ENCODE measurements around the gene COL11A2. TPM values are rescaled to one million over a fixed set of nuclear protein-coding genes. Genes with fewer than 3 reads are reported as not detected.
"Not testable (repeated sequence)": the region's sequence is repeated elsewhere in the genome, so short reads cannot be mapped to it uniquely, and the experiment has no call there.

COL11A2 gene
- total RNA-seq (2014; rRNA removed; shearing (Covaris generic)) = 0.42 and 0.98 TPM in 2 replicates
- 0.60 and 0.68 TPM in 2 replicates for polyA plus RNA-seq (2015; cell fraction: cytosol; rRNA removed)
- 12.7 and 14.5 TPM in 2 replicates for polyA plus RNA-seq (2015; cell fraction: nucleus; rRNA removed)

DNA sequence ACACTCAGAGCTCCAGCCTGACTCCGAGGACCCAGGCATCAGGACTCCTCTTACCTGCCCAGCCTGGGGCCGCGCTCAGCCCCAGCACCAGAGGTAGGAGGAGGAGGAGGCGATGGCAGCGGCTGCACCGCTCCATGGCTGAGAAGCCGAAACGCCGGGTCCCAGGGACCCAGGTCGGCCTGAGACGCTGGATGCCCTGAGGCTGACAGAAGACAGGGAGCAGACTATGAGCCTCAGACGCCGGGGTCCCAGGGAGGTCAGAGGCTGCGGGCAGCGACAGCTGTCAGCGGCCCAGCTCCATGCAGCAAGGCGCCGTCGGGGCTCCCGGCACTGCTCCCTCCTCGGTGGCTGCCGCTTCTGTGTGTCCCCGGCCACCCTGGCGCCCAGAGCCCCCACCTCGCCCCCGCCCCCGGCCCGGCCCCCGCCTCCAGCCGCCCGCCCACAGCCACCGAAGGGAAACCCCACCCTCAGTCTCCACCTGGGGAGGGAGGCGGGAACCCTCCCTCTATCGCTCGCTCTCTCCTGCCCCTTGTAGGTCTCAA is at the start of gene COL11A2:
TSS of gene COL11A2 (minus strand) at position 363 of the 542 bp plus-strand sequence. CDS start at position 136, 227 bp downstream.
- no peak for DNase-seq (ENCODE audit: low read depth, low spot score)
- in situ Hi-C loops (cut with HindIII; ENCODE audit: low pct_unique_long_range_greater_than_20kb, low sequenced_read_pairs) = no loop called here

DNA sequence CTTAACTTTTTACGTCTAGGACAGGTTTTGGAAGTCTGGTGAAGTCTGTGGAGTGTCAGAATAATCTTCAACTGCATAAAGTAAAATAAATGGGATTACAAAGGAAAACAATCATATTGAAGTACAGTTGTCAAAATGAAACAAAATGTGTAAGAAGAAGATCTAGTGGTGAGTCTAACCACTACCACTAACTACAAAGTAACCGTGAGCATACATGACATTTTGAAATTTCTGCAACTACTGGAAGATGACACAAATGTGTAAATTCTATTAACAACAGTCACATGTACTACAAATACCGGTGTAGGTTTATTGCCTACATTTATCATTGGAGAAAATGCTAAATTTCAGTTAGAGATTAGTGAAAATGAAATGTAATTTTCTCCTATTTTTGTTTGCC is 49.7 kb upstream of the COL11A2 start:
- DNase-seq (ENCODE audit: low read depth, low spot score) = no peak
- in situ Hi-C loops (cut with HindIII; ENCODE audit: low pct_unique_long_range_greater_than_20kb, low sequenced_read_pairs) = no loop called here

DNA sequence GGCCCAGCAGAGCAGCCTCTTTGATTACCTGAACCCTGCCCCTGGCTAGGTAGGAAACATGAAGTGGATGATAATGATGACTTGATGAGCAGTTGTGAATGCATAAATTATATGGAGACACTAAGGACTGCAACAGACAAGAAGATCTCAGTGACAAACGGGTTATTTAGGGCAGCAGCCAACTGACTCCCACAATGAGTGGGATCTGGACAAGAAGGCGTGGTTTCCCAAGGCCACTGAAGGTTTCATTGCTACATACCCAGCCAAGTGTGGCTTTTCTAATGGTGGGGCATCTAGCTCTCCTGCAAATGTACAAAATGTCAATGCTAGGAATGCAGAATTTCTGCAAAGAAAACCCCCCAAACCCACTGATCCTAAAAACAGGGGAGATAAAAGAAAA is 45.5 kb upstream of the COL11A2 start:
- no peak for DNase-seq (ENCODE audit: low read depth, low spot score)
- in situ Hi-C loops (cut with HindIII; ENCODE audit: low pct_unique_long_range_greater_than_20kb, low sequenced_read_pairs) = no loop called here

GRCh38 chr6:33236852-33237251 is 44.6 kb upstream of the COL11A2 start:
- no peak for DNase-seq (ENCODE audit: low read depth, low spot score)
- in situ Hi-C loops (cut with HindIII; ENCODE audit: low pct_unique_long_range_greater_than_20kb, low sequenced_read_pairs) = no loop called here

DNA sequence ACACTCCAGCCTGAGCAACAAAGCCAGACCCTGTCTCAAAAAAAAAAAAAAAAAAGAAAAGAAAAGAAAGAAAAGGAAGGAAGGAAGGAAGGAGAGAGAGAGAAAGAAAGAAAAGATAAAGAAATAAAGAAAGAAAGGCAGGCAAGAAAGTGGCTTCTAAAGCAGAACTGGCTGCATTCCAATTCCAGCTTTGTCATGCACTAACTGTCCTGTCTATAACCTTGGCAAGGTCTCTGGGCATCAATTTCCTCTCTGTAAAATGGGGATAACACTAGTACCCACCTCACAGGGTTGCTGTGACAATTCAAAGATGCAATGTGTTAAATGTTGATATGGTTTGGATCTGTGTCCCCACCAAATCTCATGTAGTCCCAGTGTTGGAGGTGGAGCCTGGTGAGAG is 44.1 kb upstream of the COL11A2 start:
- in situ Hi-C loops (cut with HindIII; ENCODE audit: low pct_unique_long_range_greater_than_20kb, low sequenced_read_pairs) = no loop called here
- DNase-seq (ENCODE audit: low read depth, low spot score) = no peak

GRCh38 chr6:33235221-33235634 is 43.0 kb upstream of the COL11A2 start:
- no peak for DNase-seq (ENCODE audit: low read depth, low spot score)
- in situ Hi-C loops (cut with HindIII; ENCODE audit: low pct_unique_long_range_greater_than_20kb, low sequenced_read_pairs) = no loop called here

- in situ Hi-C loops (cut with HindIII; ENCODE audit: low pct_unique_long_range_greater_than_20kb, low sequenced_read_pairs); DNase-seq (ENCODE audit: low read depth, low spot score): not testable (repeated sequence)
Measured at GRCh38 chr6:33226503-33227120, 34.3 kb upstream of the COL11A2 start.

DNA sequence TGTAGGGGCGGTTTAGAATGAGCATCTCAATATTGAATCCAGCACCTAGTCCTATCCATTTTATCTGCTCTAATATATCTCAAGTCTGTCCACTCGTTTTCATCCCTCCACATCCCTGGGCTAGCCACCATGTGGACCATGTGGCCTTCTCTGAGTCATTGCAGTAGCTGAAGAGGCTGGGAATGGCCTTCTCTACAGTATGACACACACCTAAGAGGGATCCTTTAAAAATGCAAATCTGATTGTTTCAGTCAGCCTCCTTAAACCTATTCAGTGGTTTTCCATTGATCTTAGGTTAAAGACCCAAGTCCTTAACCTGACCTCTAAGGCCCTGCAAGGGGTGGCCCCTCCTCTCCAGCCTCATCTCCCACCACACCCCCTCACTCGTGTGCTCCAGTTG is 25.4 kb upstream of the COL11A2 start:
- in situ Hi-C loops (cut with HindIII; ENCODE audit: low pct_unique_long_range_greater_than_20kb, low sequenced_read_pairs) = no loop called here
- DNase-seq (ENCODE audit: low read depth, low spot score) = no peak

DNA sequence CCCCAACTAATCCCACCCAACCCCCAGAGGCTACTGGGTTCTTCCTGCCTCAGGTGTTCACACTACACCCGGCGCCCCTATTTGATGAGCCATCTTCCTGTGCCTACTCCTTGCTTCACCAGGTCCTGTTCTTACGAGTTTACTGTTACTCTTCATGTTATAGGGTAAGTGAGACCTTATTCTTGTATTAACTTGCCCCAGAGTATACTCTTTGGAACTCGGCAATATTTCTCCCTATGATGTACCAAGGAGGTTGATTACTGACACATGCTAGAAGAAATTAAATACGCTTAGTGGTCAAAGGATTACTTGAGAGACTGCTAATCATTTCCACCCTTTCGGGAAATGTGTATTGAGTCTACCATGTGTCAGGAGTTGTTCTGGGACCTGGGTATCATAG is 25.0 kb upstream of the COL11A2 start:
- no peak for DNase-seq (ENCODE audit: low read depth, low spot score)
- in situ Hi-C loops (cut with HindIII; ENCODE audit: low pct_unique_long_range_greater_than_20kb, low sequenced_read_pairs) = no loop called here

- DNase-seq (ENCODE audit: low read depth, low spot score) = no peak
Measured at GRCh38 chr6:33216117-33216649, 23.9 kb upstream of the COL11A2 start.

DNA sequence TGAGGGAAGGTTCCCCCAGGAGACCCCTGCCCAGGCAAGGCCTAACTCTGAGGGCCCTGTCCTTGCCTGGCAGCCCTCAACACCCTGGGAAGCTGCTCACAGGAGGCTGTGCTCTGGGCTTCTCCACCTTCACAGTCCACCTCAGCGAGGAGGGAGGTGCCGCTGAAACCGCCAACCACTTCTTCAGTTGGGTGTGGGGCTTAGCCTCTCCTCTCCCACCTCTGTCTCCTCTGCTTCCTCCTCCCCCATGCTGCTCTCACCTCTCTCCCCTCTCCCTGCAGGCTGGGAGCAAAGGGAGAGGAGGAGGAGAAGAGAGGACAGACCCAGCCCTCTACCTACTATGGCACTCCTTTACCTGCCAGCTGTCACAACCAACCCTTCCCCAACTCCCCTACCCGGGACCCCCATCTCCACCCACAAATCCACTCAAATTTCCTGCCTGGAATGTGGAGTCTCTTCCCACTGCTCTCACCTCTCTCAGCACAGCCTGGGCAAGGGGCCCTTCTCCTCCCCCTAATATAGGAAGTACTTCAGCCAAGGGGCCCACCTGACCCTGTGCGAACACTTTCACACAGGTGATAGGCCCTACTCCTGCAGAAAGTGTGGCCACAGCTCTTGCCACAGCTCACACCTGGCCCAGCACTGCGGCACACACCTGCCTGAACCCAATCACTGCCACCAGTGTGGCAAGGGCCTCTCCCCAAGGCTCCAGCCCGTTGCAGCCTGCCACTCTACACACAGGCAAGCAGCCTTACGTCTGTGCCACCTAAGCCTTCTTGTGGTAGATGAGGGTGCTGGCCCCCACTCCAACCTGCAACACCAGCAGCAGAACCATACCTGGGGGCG is 23.2 kb upstream of the COL11A2 start:
- in situ Hi-C loops (cut with HindIII; ENCODE audit: low pct_unique_long_range_greater_than_20kb, low sequenced_read_pairs) = no loop called here

More at GRCh38 chr6:33216117-33216649, 23.9 kb upstream of the COL11A2 start:
- in situ Hi-C loops (cut with HindIII; ENCODE audit: low pct_unique_long_range_greater_than_20kb, low sequenced_read_pairs) = no loop called here

DNA sequence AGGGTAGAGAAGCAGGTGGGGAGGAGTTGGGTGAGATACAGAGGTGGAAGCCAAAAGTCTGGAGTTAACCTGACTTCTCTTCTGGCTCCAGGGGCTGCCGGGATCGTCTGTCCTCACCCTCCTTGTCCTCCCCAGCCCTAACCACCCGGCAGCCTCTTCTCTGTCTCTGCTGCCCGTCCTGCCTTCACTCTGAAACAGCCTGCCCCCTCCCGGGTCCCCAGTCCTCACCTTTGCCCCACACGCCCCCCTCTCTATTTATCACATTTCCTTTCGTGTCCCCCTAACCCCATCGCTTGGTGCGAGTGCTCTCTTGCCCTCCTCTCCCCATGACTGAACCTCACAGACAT is 21.7 kb upstream of the COL11A2 start:
- in situ Hi-C loops (cut with HindIII; ENCODE audit: low pct_unique_long_range_greater_than_20kb, low sequenced_read_pairs) = no loop called here
- DNase-seq (ENCODE audit: low read depth, low spot score) = no peak

More for the DNA sequence above, 23.2 kb upstream of the COL11A2 start:
- no peak for DNase-seq (ENCODE audit: low read depth, low spot score)

DNA sequence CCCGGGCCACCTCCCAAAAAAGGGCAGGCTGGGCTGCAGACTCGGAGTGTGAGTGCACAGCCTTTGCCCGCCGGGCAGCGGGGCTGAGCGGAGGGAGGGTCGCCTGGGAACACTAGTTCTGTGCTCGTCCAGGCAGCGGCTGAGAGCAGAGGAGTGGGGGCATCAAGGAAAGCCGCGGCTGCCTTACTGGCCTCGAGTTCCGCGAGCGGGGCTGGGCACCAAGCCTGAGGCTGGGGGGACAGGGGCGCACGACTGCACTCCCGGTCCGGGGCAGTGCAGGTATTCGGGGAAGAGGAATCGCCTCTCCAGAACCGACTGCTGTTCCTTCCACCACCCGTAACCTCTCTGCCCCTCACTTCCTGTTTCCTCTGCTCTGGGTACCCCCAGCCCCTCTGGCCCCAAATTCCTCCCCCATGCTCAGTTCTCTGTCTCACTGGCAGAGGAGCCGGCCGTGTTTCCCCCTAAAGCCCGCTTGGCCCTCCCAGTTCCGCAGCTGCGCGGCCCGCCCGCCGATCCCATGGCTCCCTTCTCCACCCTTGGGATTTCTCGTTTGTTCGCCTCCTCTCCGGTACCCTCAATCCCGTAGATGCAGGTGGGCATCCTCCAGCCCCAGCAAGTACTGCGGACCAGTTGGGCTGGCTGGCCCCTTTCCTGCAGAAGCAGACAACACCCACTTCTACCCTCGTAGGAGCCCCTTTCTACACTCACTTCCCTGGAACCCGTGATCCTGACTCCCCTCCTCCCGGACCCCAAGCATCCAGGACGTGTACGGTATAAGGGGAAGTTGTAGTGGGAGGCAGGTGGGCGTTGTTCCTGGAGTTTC is 21.1 kb upstream of the COL11A2 start:
- in situ Hi-C loops (cut with HindIII; ENCODE audit: low pct_unique_long_range_greater_than_20kb, low sequenced_read_pairs) = no loop called here

GRCh38 chr6:33212857-33213165 is 20.5 kb upstream of the COL11A2 start:
- no peak for DNase-seq (ENCODE audit: low read depth, low spot score)
- in situ Hi-C loops (cut with HindIII; ENCODE audit: low pct_unique_long_range_greater_than_20kb, low sequenced_read_pairs) = no loop called here

More for the DNA sequence above, 21.1 kb upstream of the COL11A2 start:
- no peak for DNase-seq (ENCODE audit: low read depth, low spot score)

DNA sequence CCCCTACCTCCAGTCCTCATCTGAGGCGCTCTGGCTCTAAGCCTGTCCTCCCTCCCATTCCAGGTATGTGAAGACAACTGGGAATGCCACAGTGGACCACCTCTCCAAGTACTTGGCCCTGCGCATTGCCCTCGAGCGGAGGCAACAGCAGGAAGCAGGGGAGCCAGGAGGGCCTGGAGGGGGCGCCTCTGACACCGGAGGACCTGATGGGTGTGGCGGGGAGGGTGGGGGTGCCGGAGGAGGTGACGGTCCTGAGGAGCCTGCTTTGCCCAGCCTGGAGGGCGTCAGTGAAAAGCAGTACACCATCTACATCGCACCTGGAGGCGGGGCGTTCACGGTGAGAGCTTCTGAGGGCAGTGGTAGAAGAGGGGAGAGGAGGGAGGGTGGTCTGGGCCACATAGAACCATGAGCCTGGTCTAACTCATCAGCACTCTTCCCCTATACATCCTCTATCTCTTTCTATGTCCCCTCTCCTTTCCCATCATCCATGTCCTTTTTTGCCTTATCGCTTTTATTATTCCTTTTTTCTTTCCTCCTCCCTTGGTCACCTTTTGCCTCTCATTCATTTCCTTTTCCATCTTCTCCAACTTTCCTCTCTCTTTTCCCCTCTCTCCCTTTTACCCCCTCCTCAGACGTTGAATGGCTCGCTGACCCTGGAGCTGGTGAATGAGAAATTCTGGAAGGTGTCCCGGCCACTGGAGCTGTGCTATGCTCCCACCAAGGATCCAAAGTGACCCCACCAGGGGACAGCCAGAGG is 19.6 kb upstream of the COL11A2 start:
- no peak for DNase-seq (ENCODE audit: low read depth, low spot score)
- in situ Hi-C loops (cut with HindIII; ENCODE audit: low pct_unique_long_range_greater_than_20kb, low sequenced_read_pairs) = no loop called here

DNA sequence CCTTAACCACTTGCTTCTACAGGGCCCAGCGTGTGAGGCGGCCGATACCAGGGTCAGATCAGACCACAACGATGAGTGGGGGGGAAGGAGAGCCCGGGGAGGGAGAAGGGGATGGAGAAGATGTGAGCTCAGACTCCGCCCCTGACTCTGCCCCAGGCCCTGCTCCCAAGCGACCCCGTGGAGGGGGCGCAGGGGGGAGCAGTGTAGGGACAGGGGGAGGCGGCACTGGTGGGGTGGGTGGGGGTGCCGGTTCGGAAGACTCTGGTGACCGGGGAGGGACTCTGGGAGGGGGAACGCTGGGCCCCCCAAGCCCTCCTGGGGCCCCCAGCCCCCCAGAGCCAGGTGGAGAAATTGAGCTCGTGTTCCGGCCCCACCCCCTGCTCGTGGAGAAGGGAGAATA is 18.9 kb upstream of the COL11A2 start:
- in situ Hi-C loops (cut with HindIII; ENCODE audit: low pct_unique_long_range_greater_than_20kb, low sequenced_read_pairs) = no loop called here
- DNase-seq (ENCODE audit: low read depth, low spot score) = no peak

- in situ Hi-C loops (cut with HindIII; ENCODE audit: low pct_unique_long_range_greater_than_20kb, low sequenced_read_pairs) = no loop called here
- no peak for DNase-seq (ENCODE audit: low read depth, low spot score)
Measured at GRCh38 chr6:33209856-33210255, 17.6 kb upstream of the COL11A2 start.

Measured in SK-MEL-5 (cell line).